ENCODE measurements around the gene PRKG1.
"Not testable (repeated sequence)": the region's sequence is repeated elsewhere in the genome, so short reads cannot be mapped to it uniquely, and the experiment has no call there.

The PRKG1 gene

GRCh38 chr10:51688826-51689225 is 614.5 kb downstream of the PRKG1 start:
- not testable (repeated sequence) for DNase-seq (ENCODE audit: low read depth in 2 of 3, low spot score in 1 of 3)

- no peak for DNase-seq (ENCODE audit: low read depth in 2 of 3, low spot score in 1 of 3)
These were observed 615.2 kb downstream of the PRKG1 start for GRCh38 chr10:51689536-51689935.

- DNase-seq (ENCODE audit: low read depth in 2 of 3, low spot score in 1 of 3), result no peak
These were observed 616.8 kb downstream of the PRKG1 start for GRCh38 chr10:51691135-51691534.

- no peak for DNase-seq (ENCODE audit: low read depth in 2 of 3, low spot score in 1 of 3)
These were observed 619.9 kb downstream of the PRKG1 start for GRCh38 chr10:51694086-51694768.

GRCh38 chr10:51696251-51696650 is 622.0 kb downstream of the PRKG1 start:
- no peak for DNase-seq (ENCODE audit: low read depth in 2 of 3, low spot score in 1 of 3)

- DNase-seq (ENCODE audit: low read depth in 2 of 3, low spot score in 1 of 3), result no peak
These were observed 624.3 kb downstream of the PRKG1 start for GRCh38 chr10:51698473-51699063.

GRCh38 chr10:51699145-51699474 is 624.8 kb downstream of the PRKG1 start:
- no peak for DNase-seq (ENCODE audit: low read depth in 2 of 3, low spot score in 1 of 3)

GRCh38 chr10:51699475-51700227 is 625.4 kb downstream of the PRKG1 start, which contains the start of gene CSTF2T:
CSTF2T (minus strand) TSS chr10:51699595; CDS start chr10:51699549, 46 bp downstream.
- peak; percentile 83 to 92 (median 84) for DNase-seq (ENCODE audit: low read depth in 2 of 3, low spot score in 1 of 3)

GRCh38 chr10:51700228-51700817 is 626.0 kb downstream of the PRKG1 start:
- DNase-seq (ENCODE audit: low read depth in 2 of 3, low spot score in 1 of 3), result peak in 2 of 3 donors; percentile 16 to 18

- DNase-seq (ENCODE audit: low read depth in 2 of 3, low spot score in 1 of 3), result no peak
These were observed 631.5 kb downstream of the PRKG1 start for GRCh38 chr10:51705774-51706173.

GRCh38 chr10:51706225-51706624 is 631.9 kb downstream of the PRKG1 start:
- DNase-seq (ENCODE audit: low read depth in 2 of 3, low spot score in 1 of 3), result no peak

GRCh38 chr10:51707392-51707791 is 633.1 kb downstream of the PRKG1 start:
- DNase-seq (ENCODE audit: low read depth in 2 of 3, low spot score in 1 of 3), result no peak

GRCh38 chr10:51707821-51708424 is 633.6 kb downstream of the PRKG1 start:
- DNase-seq (ENCODE audit: low read depth in 2 of 3, low spot score in 1 of 3), result no peak

- DNase-seq (ENCODE audit: low read depth in 2 of 3, low spot score in 1 of 3), result no peak
These were observed 634.3 kb downstream of the PRKG1 start for GRCh38 chr10:51708609-51709008.

GRCh38 chr10:51709324-51709972 is 635.2 kb downstream of the PRKG1 start:
- DNase-seq (ENCODE audit: low read depth in 2 of 3, low spot score in 1 of 3), result no peak

GRCh38 chr10:51711519-51711891 is 637.2 kb downstream of the PRKG1 start:
- DNase-seq (ENCODE audit: low read depth in 2 of 3, low spot score in 1 of 3), result no peak

- no peak for DNase-seq (ENCODE audit: low read depth in 2 of 3, low spot score in 1 of 3)
These were observed 642.7 kb downstream of the PRKG1 start for GRCh38 chr10:51716981-51717380.

- no peak for DNase-seq (ENCODE audit: low read depth in 2 of 3, low spot score in 1 of 3)
These were observed 644.6 kb downstream of the PRKG1 start for GRCh38 chr10:51718804-51719291.

- no peak for DNase-seq (ENCODE audit: low read depth in 2 of 3, low spot score in 1 of 3)
These were observed 649.8 kb downstream of the PRKG1 start for GRCh38 chr10:51724038-51724437.

- DNase-seq (ENCODE audit: low read depth in 2 of 3, low spot score in 1 of 3), result no peak
These were observed 655.7 kb downstream of the PRKG1 start for GRCh38 chr10:51729822-51730555.

Data from stimulated activated CD4-positive, alpha-beta T cell treated with anti-CD3 and anti-CD28 coated beads, Interleukin-12 subunit alpha, Interleukin-12 subunit beta, amount 100 ng/mL, for 48 hours (primary cell).